Neural progenitor cell (in vitro differentiated cells): ENCODE results near the gene IFNA16. TPM values are rescaled to one million over a fixed set of nuclear protein-coding genes. Genes with fewer than 3 reads are reported as not detected.
"Not testable (repeated sequence)": the region's sequence is repeated elsewhere in the genome, so short reads cannot be mapped to it uniquely, and the experiment has no call there.

Experiments used
- DNase-seq: peaks from one replicate; pipeline ENCODE4 v3.0.0-alpha.2; 2016; ENCODE audit warnings: low spot score
- H2AFZ ChIP-seq: fragments of 200-600 bp; sonication (generic); replicated peaks from 2 replicates; pipeline ENCODE4 v1.6.1; 2016; ENCODE audit warnings: antibody characterized with exemption
- H3F3A ChIP-seq: fragments of 200-600 bp; sonication (generic); 2 replicates; pipeline ENCODE4 v1.6.1; 2016; ENCODE audit warnings: antibody characterized with exemption, low read depth
- H3K27ac ChIP-seq: fragments of 200-600 bp; sonication (generic); 2 replicates; pipeline ENCODE4 v1.5.1; 2016; ENCODE audit warnings: mild to moderate bottlenecking
- H3K27me3 ChIP-seq: fragments of 200-600 bp; sonication (generic); 2 replicates; pipeline ENCODE4 v1.6.1; 2016; ENCODE audit warnings: mild to moderate bottlenecking, moderate library complexity
- H3K36me3 ChIP-seq: fragments of 200-600 bp; sonication (generic); 2 replicates; pipeline ENCODE4 v1.5.1; 2016
- H3K4me1 ChIP-seq: fragments of 200-600 bp; sonication (generic); 2 replicates; pipeline ENCODE4 v1.6.1; 2016; ENCODE audit warnings: mixed run types
- H3K4me2 ChIP-seq: fragments of 200-600 bp; sonication (generic); 2 replicates; pipeline ENCODE4 v1.6.1; 2016
- H3K4me3 ChIP-seq: fragments of 200-600 bp; sonication (generic); 2 replicates; pipeline ENCODE4 v1.5.1; 2016
- H3K79me2 ChIP-seq: fragments of 200-600 bp; sonication (generic); 2 replicates; pipeline ENCODE4 v1.6.1; 2016; ENCODE audit warnings: low read depth
- H3K9ac ChIP-seq: fragments of 200-600 bp; sonication (generic); 2 replicates; pipeline ENCODE4 v1.6.1; 2016
- H3K9me3 ChIP-seq: fragments of 200-600 bp; sonication (generic); 2 replicates; pipeline ENCODE4 v1.5.1; 2016; ENCODE audit warnings: low read depth
- H4K20me1 ChIP-seq: fragments of 200-600 bp; sonication (generic); 2 replicates; pipeline ENCODE4 v1.6.1; 2016; ENCODE audit warnings: low read depth
- H3K27ac Mint-ChIP-seq: 3 replicates; pipeline ENCODE4 v1.8.0; 2021; ENCODE audit warnings: mixed read lengths
- H3K27me3 Mint-ChIP-seq: 2 replicates; pipeline ENCODE4 v1.8.0; 2022; ENCODE audit warnings: low read depth, mild to moderate bottlenecking, inconsistent platforms, moderate library complexity, mixed read lengths; ENCODE audit not compliant: insufficient read depth
- H3K36me3 Mint-ChIP-seq: 3 replicates; pipeline ENCODE4 v1.8.0; 2021; ENCODE audit warnings: mixed read lengths
- H3K4me1 Mint-ChIP-seq: 3 replicates; pipeline ENCODE4 v1.8.0; 2021; ENCODE audit warnings: mixed read lengths
- H3K4me3 Mint-ChIP-seq: 3 replicates; pipeline ENCODE4 v1.8.0; 2021; ENCODE audit warnings: mild to moderate bottlenecking, moderate library complexity, mixed read lengths
- H3K9me3 Mint-ChIP-seq: 3 replicates; pipeline ENCODE4 v1.8.0; 2020; ENCODE audit warnings: mixed read lengths
- CTCF ChIP-seq: fragments of 200-600 bp; sonication (generic); IDR thresholded peaks from 2 replicates; pipeline ENCODE4 v1.5.1; 2017; ENCODE audit warnings: antibody characterized with exemption, mild to moderate bottlenecking
- EZH2 ChIP-seq: fragments of 200-600 bp; sonication (generic); IDR thresholded peaks from 2 replicates; pipeline ENCODE4 v1.6.1; 2017; ENCODE audit warnings: antibody characterized with exemption, mild to moderate bottlenecking, moderate library complexity
- EZH2phosphoT487 ChIP-seq: fragments of 200-600 bp; sonication (generic); IDR thresholded peaks from 2 replicates; pipeline ENCODE4 v1.6.1; 2017; ENCODE audit warnings: antibody characterized with exemption
- total RNA-seq: library from RNA; depleted of rRNA; stranded (reverse); fragments of >200 nt; gene quantifications from 2 replicates; pipeline ENCODE4 v1.2.3, GENCODE V29; 2015; ENCODE audit warnings: low replicate concordance

Gene IFNA16
- total RNA-seq, 1 donor from 2014 or later, result not detected

GRCh38 chr9:21213411-21214326, 3.4 kb downstream of the IFNA16 start:
- not testable (repeated sequence) for H3K4me1 ChIP-seq, H3K4me1 Mint-ChIP-seq, H3K9me3 ChIP-seq, H3F3A ChIP-seq, H3K9me3 Mint-ChIP-seq, H3K36me3 Mint-ChIP-seq, H3K27ac Mint-ChIP-seq, H4K20me1 ChIP-seq, H3K4me3 Mint-ChIP-seq, H3K79me2 ChIP-seq, H3K4me2 ChIP-seq, H3K4me3 ChIP-seq, H3K9ac ChIP-seq, H3K27me3 Mint-ChIP-seq, H3K27ac ChIP-seq, H3K36me3 ChIP-seq
- peak; percentile 37 for DNase-seq
- TF ChIP-seq CTCF, result peak; percentile 59
- Histone ChIP-seq H3K27me3 (peaks cover 20% of the 10 kb centered on the region), H2AFZ (peak overlapping the region; percentile 89)

GRCh38 chr9:21212160-21212559, 5.0 kb downstream of the IFNA16 start:
- not testable (repeated sequence) for H3K4me1 Mint-ChIP-seq, H3K27me3 Mint-ChIP-seq

GRCh38 chr9:21210782-21211181, 6.3 kb downstream of the IFNA16 start:
- H3K9ac ChIP-seq, H3K27me3 ChIP-seq, H3K27ac ChIP-seq, DNase-seq, H3K36me3 Mint-ChIP-seq, H3F3A ChIP-seq, H3K79me2 ChIP-seq, H3K4me3 Mint-ChIP-seq, H3K36me3 ChIP-seq, H4K20me1 ChIP-seq, H3K4me1 Mint-ChIP-seq, H3K4me3 ChIP-seq, H3K9me3 ChIP-seq, H3K4me1 ChIP-seq, H2AFZ ChIP-seq, H3K4me2 ChIP-seq, H3K27me3 Mint-ChIP-seq, H3K9me3 Mint-ChIP-seq, H3K27ac Mint-ChIP-seq: not testable (repeated sequence)

More at GRCh38 chr9:21212160-21212559, 5.0 kb downstream of the IFNA16 start:
- not testable (repeated sequence) for H3K79me2 ChIP-seq, H3F3A ChIP-seq, H3K4me3 ChIP-seq, H3K4me2 ChIP-seq, H3K36me3 Mint-ChIP-seq, DNase-seq, H3K9me3 ChIP-seq, H3K4me3 Mint-ChIP-seq, H3K9me3 Mint-ChIP-seq, H3K4me1 ChIP-seq, H4K20me1 ChIP-seq, H2AFZ ChIP-seq, H3K36me3 ChIP-seq, H3K9ac ChIP-seq, H3K27ac ChIP-seq
- H3K27ac Mint-ChIP-seq, result peak overlapping the region; percentile 80
- peaks cover 11% of the 10 kb centered on the region for H3K27me3 ChIP-seq

GRCh38 chr9:21210311-21210710, 6.8 kb downstream of the IFNA16 start:
- Mint-ChIP-seq H3K36me3 (no peaks in the 10 kb centered on the region), H3K27ac (no peak overlapping the region), H3K27me3 (no peaks in the 10 kb centered on the region), H3K9me3 (no peaks in the 10 kb centered on the region), H3K4me3 (no peak overlapping the region), H3K4me1 (peaks cover 4% of the 10 kb centered on the region)
- Histone ChIP-seq H3K27ac (no peak overlapping the region), H3K4me2 (no peak overlapping the region), H3F3A (no peaks in the 10 kb centered on the region), H3K9me3 (no peaks in the 10 kb centered on the region), H3K4me3 (no peak overlapping the region), H3K36me3 (no peaks in the 10 kb centered on the region), H2AFZ (no peak overlapping the region), H4K20me1 (no peaks in the 10 kb centered on the region), H3K79me2 (no peaks in the 10 kb centered on the region), H3K4me1 (no peaks in the 10 kb centered on the region), H3K9ac (no peak overlapping the region), H3K27me3 (no peaks in the 10 kb centered on the region)
- no peak for DNase-seq
- TF ChIP-seq EZH2 (no peak), CTCF (no peak), EZH2phosphoT487 (no peak)

GRCh38 chr9:21207043-21207442, 10.1 kb downstream of the IFNA16 start, which contains the start of gene IFNA10:
IFNA10 (minus strand) TSS chr9:21207143; CDS start chr9:21207097, 46 bp downstream.
- H3K9me3 ChIP-seq, H3K27me3 Mint-ChIP-seq, H3K4me1 Mint-ChIP-seq, H3F3A ChIP-seq, H3K79me2 ChIP-seq, H3K27me3 ChIP-seq, H4K20me1 ChIP-seq, H3K9ac ChIP-seq, H3K27ac Mint-ChIP-seq, H3K27ac ChIP-seq, H3K4me2 ChIP-seq, H3K4me3 ChIP-seq, DNase-seq, H3K4me1 ChIP-seq, H3K36me3 ChIP-seq, H3K36me3 Mint-ChIP-seq, H3K9me3 Mint-ChIP-seq, H3K4me3 Mint-ChIP-seq, H2AFZ ChIP-seq: not testable (repeated sequence)
